Fibroblast of mammary gland (primary cell): Measurements from ENCODE around the gene RECQL5.

Source experiments
- DNase-seq: peaks from one replicate; pipeline ENCODE4 v3.0.0-alpha.2; 2010; ENCODE audit warnings: low read depth
- H3K4me3 ChIP-seq: 2 replicates; pipeline ENCODE4 v1.5.1; 2011; ENCODE audit warnings: low read depth, mild to moderate bottlenecking, low read length, moderate library complexity; ENCODE audit not compliant: control insufficient read depth
- CTCF ChIP-seq: conservative IDR thresholded peaks from 2 replicates; pipeline ENCODE4 v1.5.1; 2011; ENCODE audit warnings: low read depth, low read length, inconsistent platforms; ENCODE audit not compliant: control insufficient read depth, insufficient read depth

RECQL5 gene

GRCh38 chr17:75645889-75646637, 20.9 kb downstream of the RECQL5 start:
- H3K4me3 ChIP-seq, result no peak overlapping the region
- no peak for DNase-seq
- no peak for TF ChIP-seq CTCF

- no peak for TF ChIP-seq CTCF
- no peak overlapping the region for H3K4me3 ChIP-seq
- no peak for DNase-seq
These were observed 21.5 kb downstream of the RECQL5 start for GRCh38 chr17:75645501-75645888.

GRCh38 chr17:75643643-75644017, 23.3 kb downstream of the RECQL5 start:
- no peak for DNase-seq
- TF ChIP-seq CTCF, result no peak
- H3K4me3 ChIP-seq, result no peak overlapping the region

GRCh38 chr17:75642784-75643642, 23.9 kb downstream of the RECQL5 start:
- H3K4me3 ChIP-seq, result no peak overlapping the region
- no peak for TF ChIP-seq CTCF
- DNase-seq, result no peak

GRCh38 chr17:75642182-75642783, 24.7 kb downstream of the RECQL5 start:
- TF ChIP-seq CTCF, result no peak
- H3K4me3 ChIP-seq, result no peak overlapping the region
- DNase-seq, result no peak

GRCh38 chr17:75641343-75641742, 25.6 kb downstream of the RECQL5 start:
- no peak for DNase-seq
- TF ChIP-seq CTCF, result no peak
- H3K4me3 ChIP-seq, result no peak overlapping the region
